Body of pancreas (tissue), 4 donors: Measurements from ENCODE around the gene NDST3. TPM values are rescaled to one million over a fixed set of nuclear protein-coding genes. Genes with fewer than 3 reads are reported as not detected.

Experiments
- ATAC-seq: fragments of 150-250 bp; one replicate; pipeline ENCODE4 v1.9.1; 2016
- DNase-seq, 4 donors: peaks; one replicate each; pipeline ENCODE4 v3.0.0-alpha.2; 2019
- H3K27ac ChIP-seq, 4 donors: fragments of 200-600 bp; sonication (generic); 1 replicate in 3 of 4; 2 replicates in 1 of 4; pipeline versions ENCODE4 v1.5.1 to v1.6.1; 2016 to 2019; ENCODE audit warnings: mild to moderate bottlenecking in 1 of 4, mixed read lengths in 1 of 4, moderate library complexity in 1 of 4
- H3K27me3 ChIP-seq, 2 donors: fragments of 200-600 bp; sonication (generic); one replicate each; pipeline ENCODE4 v1.6.0; 2016; ENCODE audit warnings: mild to moderate bottlenecking in 1 of 2
- H3K36me3 ChIP-seq, 2 donors: fragments of 200-600 bp; sonication (generic); replicated peaks in 1 of 2; 2 replicates each; pipeline ENCODE4 v1.5.1; 2016; ENCODE audit warnings: low read depth in 2 of 2; ENCODE audit not compliant: insufficient read depth in 1 of 2
- H3K4me1 ChIP-seq: fragments of 200-600 bp; sonication (generic); one replicate; pipeline ENCODE4 v1.6.0; 2016
- H3K4me3 ChIP-seq, 2 donors: fragments of 200-600 bp; sonication (generic); 1 replicate in 1 of 2; 2 replicates in 1 of 2; pipeline ENCODE4 v1.5.1; 2016 to 2019
- H3K9me3 ChIP-seq, 3 donors: fragments of 200-600 bp; sonication (generic); 1 replicate in 2 of 3; 2 replicates in 1 of 3; pipeline ENCODE4 v1.5.1; 2016
- POLR2A ChIP-seq, 3 donors: fragments of 450-650 bp; IDR thresholded peaks; one replicate each; pipeline ENCODE4 v1.6.1; 2016; ENCODE audit warnings: antibody characterized with exemption in 3 of 3, mild to moderate bottlenecking in 2 of 3
- WGBS, 2 donors: methylation state at CpG; one replicate each; pipeline ENCODE4 v1.1.5; 2017; 5-methylcytosine and 5-hydroxymethylcytosine counted together
- intact Hi-C: fragments of 100-400 bp; cut with DNase I; formaldehyde crosslinking; loops from one replicate; pipeline ENCODE4 v1.15.1; 2023
- total RNA-seq, 2 donors: library from RNA; depleted of rRNA; stranded (reverse); fragments of >200 nt; gene quantifications; one replicate each; pipeline ENCODE4 v1.1.0, GENCODE V29; 2016
- TF ChIP-seq, protein P1 (sequence below), 7 experiments: fragments of 450-650 bp in 4 of 7; fragments of 200-600 bp in 3 of 7; sonication (generic) in 3 of 7; IDR thresholded peaks; one replicate each; pipeline ENCODE4 v1.5.1; 2016 to 2019; ENCODE audit warnings: antibody characterized with exemption in 7 of 7

NDST3 gene
- total RNA-seq, 2 donors from 2014 or later = not detected

DNA sequence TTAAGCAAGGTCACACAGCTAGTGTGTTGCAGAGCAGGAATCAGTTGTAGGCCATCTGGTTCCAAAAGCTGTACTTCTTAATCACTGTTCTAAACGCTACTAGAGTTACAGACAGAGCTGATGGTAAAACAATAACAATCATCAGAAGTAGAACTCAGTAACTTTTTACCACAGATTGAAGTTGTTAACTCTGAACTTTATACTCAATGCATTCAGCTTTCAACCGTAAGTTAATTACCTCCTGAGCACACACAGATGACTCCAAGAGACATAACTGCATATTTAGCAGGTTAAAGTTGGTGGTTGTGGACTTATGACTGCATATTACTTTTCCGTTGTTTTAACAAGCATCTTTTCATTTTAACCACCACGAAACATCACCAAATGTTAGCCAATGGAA, 191.2 kb downstream of the NDST3 start:
- TF ChIP-seq POLR2A (IDR thresholded peaks at IDR 0.05) = no peak
- TF ChIP-seq, protein P1, sequence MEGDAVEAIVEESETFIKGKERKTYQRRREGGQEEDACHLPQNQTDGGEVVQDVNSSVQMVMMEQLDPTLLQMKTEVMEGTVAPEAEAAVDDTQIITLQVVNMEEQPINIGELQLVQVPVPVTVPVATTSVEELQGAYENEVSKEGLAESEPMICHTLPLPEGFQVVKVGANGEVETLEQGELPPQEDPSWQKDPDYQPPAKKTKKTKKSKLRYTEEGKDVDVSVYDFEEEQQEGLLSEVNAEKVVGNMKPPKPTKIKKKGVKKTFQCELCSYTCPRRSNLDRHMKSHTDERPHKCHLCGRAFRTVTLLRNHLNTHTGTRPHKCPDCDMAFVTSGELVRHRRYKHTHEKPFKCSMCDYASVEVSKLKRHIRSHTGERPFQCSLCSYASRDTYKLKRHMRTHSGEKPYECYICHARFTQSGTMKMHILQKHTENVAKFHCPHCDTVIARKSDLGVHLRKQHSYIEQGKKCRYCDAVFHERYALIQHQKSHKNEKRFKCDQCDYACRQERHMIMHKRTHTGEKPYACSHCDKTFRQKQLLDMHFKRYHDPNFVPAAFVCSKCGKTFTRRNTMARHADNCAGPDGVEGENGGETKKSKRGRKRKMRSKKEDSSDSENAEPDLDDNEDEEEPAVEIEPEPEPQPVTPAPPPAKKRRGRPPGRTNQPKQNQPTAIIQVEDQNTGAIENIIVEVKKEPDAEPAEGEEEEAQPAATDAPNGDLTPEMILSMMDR (IDR thresholded peaks at IDR 0.05) = no peak
- Histone ChIP-seq H3K27me3 (no peaks in the 10 kb centered on the region), H3K4me1 (no peaks in the 10 kb centered on the region), H3K27ac (no peak overlapping the region), H3K36me3 (no peaks in the 10 kb centered on the region), H3K9me3 (no peaks in the 10 kb centered on the region), H3K4me3 (no peak overlapping the region)
- ATAC-seq (no peak), DNase-seq (no peak)
- 60 to 64% methylated on average over 4 of the region's 4 CpGs for WGBS, 2 donors
- intact Hi-C loops = no loop called here

DNA sequence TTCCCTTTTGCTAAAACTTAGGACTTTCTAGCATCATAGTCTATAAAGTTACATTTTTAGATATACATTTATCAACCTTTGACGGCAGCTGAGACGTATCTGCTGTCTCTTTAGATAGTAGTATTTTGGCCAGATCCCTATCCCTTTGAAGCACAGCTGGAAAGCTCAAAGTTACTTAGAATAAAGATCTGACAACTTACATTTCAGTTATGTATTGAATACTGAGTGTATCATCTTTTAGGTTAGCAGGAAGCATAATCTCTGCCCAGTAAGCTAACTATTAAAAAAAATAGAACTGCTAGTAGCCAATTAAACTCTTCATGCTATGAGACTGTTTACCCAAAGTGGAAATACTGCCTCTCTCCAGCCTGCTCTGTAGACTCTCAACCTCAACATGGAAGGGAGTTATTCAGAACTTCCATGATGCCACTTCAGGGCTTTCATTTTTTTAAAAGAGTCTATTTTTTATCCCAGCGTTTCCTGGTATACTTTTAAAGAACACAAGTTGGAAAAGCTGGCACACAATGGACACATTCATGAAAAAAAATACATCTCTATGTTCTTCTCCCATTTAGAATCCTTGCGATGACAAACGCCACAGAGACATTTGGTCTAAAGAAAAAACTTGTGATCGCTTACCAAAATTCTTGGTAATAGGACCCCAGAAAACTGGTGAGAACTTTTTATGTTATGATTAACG, 192.2 kb downstream of the NDST3 start:
- no peak for TF ChIP-seq POLR2A (IDR thresholded peaks at IDR 0.05)
- TF ChIP-seq, protein P1 (IDR thresholded peaks at IDR 0.05) = no peak
- H3K9me3 ChIP-seq = no peaks in the 10 kb centered on the region
- intact Hi-C loops = no loop called here
- ATAC-seq (no peak), DNase-seq (no peak)
- no peaks in the 10 kb centered on the region for H3K4me1 ChIP-seq
- no peak overlapping the region for H3K4me3 ChIP-seq
- H3K27ac ChIP-seq = no peak overlapping the region
- WGBS, 2 donors = 51 to 55% methylated on average over 7 of the region's 7 CpGs
- no peaks in the 10 kb centered on the region for H3K36me3 ChIP-seq
- no peaks in the 10 kb centered on the region for H3K27me3 ChIP-seq

DNA sequence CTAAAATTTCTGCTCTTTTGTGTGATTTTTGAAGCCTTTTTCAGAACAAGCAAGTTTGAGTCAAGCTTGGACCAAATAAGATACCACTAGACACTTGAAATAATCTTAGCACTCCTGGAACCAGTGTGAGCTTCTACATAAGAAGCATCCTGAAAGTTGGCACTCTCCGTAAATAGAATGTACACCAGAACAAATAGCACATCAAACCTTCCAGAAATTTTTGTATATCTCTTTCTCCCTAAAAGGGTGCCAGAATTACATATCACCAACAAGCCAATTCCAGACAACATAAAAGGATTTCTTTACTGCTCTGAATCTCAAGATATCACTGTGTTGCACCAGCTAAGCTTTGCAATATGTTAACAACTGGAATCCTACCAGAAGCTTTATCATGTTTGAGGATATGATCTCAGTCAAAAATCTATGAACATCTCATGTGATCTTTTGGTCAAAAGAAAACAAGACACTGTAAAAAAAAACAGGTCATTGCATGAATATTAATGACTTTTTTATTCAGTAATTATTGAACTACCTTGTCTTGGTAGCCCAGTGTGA, 201.4 kb downstream of the NDST3 start:
- Histone ChIP-seq H3K27me3 (no peaks in the 10 kb centered on the region), H3K36me3 (no peaks in the 10 kb centered on the region), H3K9me3 (no peaks in the 10 kb centered on the region), H3K4me1 (no peaks in the 10 kb centered on the region), H3K4me3 (no peak overlapping the region), H3K27ac (no peak overlapping the region)
- WGBS, 2 donors = 90 to 96% methylated on average over 1 of the region's 1 CpG
- intact Hi-C loops = no loop called here
- DNase-seq (no peak), ATAC-seq (no peak)
- TF ChIP-seq, protein P1 (IDR thresholded peaks at IDR 0.05) = no peak
- TF ChIP-seq POLR2A (IDR thresholded peaks at IDR 0.05) = no peak

DNA sequence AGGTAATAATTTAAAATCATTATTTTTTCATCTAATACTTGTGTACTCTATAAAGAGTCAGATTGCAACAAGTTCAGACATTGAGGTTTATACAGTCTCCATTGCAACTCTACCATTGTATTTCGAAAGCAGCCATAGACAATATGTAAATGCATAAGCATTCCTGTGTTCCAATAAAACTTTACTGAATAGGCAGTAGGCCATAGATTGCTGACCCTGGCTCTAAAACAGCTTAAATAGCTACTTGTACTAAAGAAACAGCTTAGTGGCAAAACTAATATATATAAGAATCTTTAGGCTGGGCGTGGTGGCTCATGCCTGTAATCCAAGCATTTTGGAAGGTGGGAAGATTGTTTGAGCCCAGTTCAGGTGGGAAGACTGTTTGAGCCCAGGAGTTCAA, 203.2 kb downstream of the NDST3 start:
- H3K27me3 ChIP-seq = no peaks in the 10 kb centered on the region
- no peaks in the 10 kb centered on the region for H3K9me3 ChIP-seq
- no peak for DNase-seq
- TF ChIP-seq, protein P1 (IDR thresholded peaks at IDR 0.05) = no peak
- TF ChIP-seq POLR2A (IDR thresholded peaks at IDR 0.05) = no peak
- WGBS, 2 donors = 84 to 95% methylated on average over 2 of the region's 2 CpGs
- no peaks in the 10 kb centered on the region for H3K4me1 ChIP-seq
- no peak overlapping the region for H3K27ac ChIP-seq
- H3K36me3 ChIP-seq = no peaks in the 10 kb centered on the region
- H3K4me3 ChIP-seq = no peak overlapping the region
- intact Hi-C loops = no loop called here
- ATAC-seq = no peak

DNA sequence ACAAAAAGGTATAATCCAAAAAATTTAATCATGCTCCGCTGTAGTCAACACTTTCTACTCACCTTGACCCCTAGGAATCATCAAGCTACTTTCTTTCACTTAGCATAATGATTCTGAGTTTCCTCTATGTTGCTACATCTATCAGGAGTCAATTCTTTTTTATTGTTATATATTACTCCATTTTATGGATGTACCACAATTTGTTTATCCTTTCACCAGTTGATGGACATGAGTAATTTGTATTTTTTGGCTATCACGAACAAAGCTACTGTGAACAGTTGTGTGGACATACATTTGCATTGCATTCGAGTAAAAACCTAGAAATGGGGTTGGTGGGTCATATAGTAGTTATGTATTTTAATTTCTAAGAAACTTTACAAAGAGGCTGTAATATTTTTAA, 215.6 kb downstream of the NDST3 start:
- WGBS, 2 donors = 79 to 90% methylated on average over 3 of the region's 3 CpGs
- TF ChIP-seq POLR2A (IDR thresholded peaks at IDR 0.05) = no peak
- intact Hi-C loops = no loop called here
- H3K4me1 ChIP-seq = no peaks in the 10 kb centered on the region
- H3K9me3 ChIP-seq = no peaks in the 10 kb centered on the region
- no peak for ATAC-seq
- H3K27ac ChIP-seq = no peak overlapping the region
- no peak for DNase-seq
- no peaks in the 10 kb centered on the region for H3K36me3 ChIP-seq
- no peaks in the 10 kb centered on the region for H3K27me3 ChIP-seq
- H3K4me3 ChIP-seq = no peak overlapping the region
